Activated naive CD8-positive, alpha-beta T cell treated with anti-CD3 and anti-CD28 coated beads, Interleukin-2, amount 50 U/mL, for 24 hours (primary cell): ENCODE data around the gene AFF1.
"Not testable (repeated sequence)": the region's sequence is repeated elsewhere in the genome, so short reads cannot be mapped to it uniquely, and the experiment has no call there.

Experiments used
- ATAC-seq: fragments of 150-1000 bp; cut with Tn5 transposase; one replicate; pipeline ENCODE4 v1.10.0; 2021
- DNase-seq: peaks from one replicate; pipeline ENCODE4 v3.0.0; 2021
- H3K27ac Mint-ChIP-seq: one replicate; pipeline ENCODE4 v1.8.0; 2021; ENCODE audit warnings: mild to moderate bottlenecking, mixed read lengths
- H3K27me3 Mint-ChIP-seq: one replicate; pipeline ENCODE4 v1.8.0; 2021; ENCODE audit warnings: mixed read lengths
- H3K36me3 Mint-ChIP-seq: one replicate; pipeline ENCODE4 v1.8.0; 2021; ENCODE audit warnings: low read depth, mixed read lengths
- H3K4me1 Mint-ChIP-seq: one replicate; pipeline ENCODE4 v1.8.0; 2021; ENCODE audit warnings: mixed read lengths
- H3K4me3 Mint-ChIP-seq: one replicate; pipeline ENCODE4 v1.8.0; 2021; ENCODE audit warnings: mild to moderate bottlenecking, moderate library complexity, mixed read lengths
- H3K9me3 Mint-ChIP-seq: one replicate; pipeline ENCODE4 v1.8.0; 2021; ENCODE audit warnings: mixed read lengths

Gene AFF1

DNA sequence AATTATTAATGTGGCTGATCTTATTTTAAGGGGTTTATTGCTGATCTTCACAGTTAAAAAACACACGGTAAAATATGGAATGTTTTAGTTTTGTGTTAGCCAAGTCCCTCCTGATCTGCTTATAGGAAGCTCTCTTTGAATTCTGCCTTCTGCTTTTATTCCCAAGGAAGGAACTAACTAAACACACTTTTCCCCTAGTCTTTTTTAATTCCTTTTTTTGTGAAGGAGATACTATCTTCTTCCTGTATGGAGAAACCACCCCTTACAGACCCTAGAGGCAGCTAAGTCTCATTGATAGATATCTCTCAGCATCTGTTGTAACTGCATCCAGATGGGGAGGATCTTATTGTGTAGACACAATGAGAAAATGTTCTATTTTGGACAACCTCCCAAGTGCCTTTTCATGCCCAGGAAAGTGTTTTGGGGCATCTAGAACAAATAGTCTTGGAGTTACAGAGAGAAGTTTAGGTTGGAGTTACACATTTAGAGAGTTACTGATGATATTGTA is 64.4 kb downstream of the AFF1 start:
- Mint-ChIP-seq H3K4me3 (no peak overlapping the region), H3K27ac (peak overlapping the region; percentile 14), H3K4me1 (peaks cover 22% of the 10 kb centered on the region), H3K36me3 (no peaks in the 10 kb centered on the region), H3K27me3 (no peaks in the 10 kb centered on the region), H3K9me3 (no peaks in the 10 kb centered on the region)
- DNase-seq (no peak), ATAC-seq (no peak)

DNA sequence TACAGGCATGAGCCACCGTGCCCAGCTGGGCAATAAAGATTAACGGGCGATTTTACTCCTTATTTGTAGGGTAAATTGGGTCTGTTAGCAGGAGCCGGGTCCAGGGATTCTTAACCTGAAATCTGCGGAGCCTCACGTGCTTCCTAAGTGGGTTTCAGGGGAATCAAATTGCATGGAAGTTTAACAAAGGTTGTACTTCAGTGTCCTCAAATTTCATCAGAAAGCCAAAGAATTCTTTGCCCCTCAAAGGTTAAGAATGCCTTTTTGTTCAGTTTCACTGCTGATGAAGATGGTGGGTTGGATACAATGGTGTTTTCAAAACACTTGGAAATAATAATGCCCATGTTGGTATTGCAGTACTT is 67.9 kb downstream of the AFF1 start:
- Mint-ChIP-seq H3K4me3 (no peak overlapping the region), H3K9me3 (no peaks in the 10 kb centered on the region), H3K4me1 (peaks cover 42% of the 10 kb centered on the region), H3K36me3 (peaks cover under 1% of the 10 kb centered on the region), H3K27me3 (no peaks in the 10 kb centered on the region), H3K27ac (no peak overlapping the region)
- ATAC-seq (no peak), DNase-seq (no peak)

GRCh38 chr4:87003266-87003665 is 68.5 kb downstream of the AFF1 start:
- Mint-ChIP-seq H3K4me1 (peaks cover 46% of the 10 kb centered on the region), H3K27ac (no peak overlapping the region)
- no peak for ATAC-seq

GRCh38 chr4:87005369-87005689 is 70.5 kb downstream of the AFF1 start:
- no peaks in the 10 kb centered on the region for H3K9me3 Mint-ChIP-seq
- H3K4me3 Mint-ChIP-seq, result peak overlapping the region; percentile 95
- H3K27ac Mint-ChIP-seq, result peak overlapping the region; percentile 99
- peaks cover 49% of the 10 kb centered on the region for H3K4me1 Mint-ChIP-seq
- ATAC-seq, result no peak
- no peaks in the 10 kb centered on the region for H3K27me3 Mint-ChIP-seq
- no peak for DNase-seq
- peaks cover 1% of the 10 kb centered on the region for H3K36me3 Mint-ChIP-seq

More at GRCh38 chr4:87003266-87003665, 68.5 kb downstream of the AFF1 start:
- Mint-ChIP-seq H3K9me3 (no peaks in the 10 kb centered on the region), H3K36me3 (peaks cover 1% of the 10 kb centered on the region), H3K27me3 (no peaks in the 10 kb centered on the region), H3K4me3 (no peak overlapping the region)
- no peak for DNase-seq

DNA sequence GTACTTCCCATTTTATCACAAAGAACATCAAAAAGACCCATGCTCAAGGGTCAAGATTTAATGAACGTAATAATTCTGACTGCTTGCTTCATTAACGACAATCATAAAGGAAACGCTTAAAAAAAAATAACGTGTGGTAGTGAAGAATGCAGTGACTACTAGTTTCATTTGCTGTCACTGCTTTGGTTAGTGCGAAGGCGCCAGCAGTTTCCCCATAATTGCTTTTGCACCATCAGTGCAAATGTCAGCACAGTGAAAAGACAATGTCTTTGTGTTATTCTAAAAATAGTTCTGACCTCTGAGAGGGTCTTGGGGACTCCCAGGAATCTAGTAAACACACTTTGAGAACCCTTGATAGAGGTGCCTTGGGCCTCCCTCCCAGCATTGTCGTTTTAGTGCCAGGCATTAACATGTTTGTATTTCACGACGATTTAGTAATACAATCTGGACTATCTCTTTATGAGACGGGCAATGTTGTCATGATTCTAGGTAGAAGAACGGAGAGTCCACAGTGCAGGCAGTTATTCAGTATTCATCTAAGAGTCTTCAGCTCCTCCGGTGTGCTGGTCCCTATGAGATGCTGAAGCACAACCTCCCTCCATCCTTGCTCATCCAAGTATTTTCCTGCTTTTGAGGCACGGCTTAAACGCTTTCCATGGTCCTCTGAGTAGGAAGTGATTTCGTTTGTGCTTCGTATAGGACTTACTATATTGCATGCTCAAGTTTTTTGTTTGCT is 71.0 kb downstream of the AFF1 start:
- Mint-ChIP-seq H3K4me1 (peaks cover 49% of the 10 kb centered on the region), H3K9me3 (no peaks in the 10 kb centered on the region), H3K27ac (peak overlapping the region; percentile 99), H3K36me3 (peaks cover 1% of the 10 kb centered on the region), H3K4me3 (peak overlapping the region; percentile 95), H3K27me3 (no peaks in the 10 kb centered on the region)
- peak; percentile 36 for ATAC-seq
- DNase-seq, result peak; percentile 33

- ATAC-seq, result no peak
- Mint-ChIP-seq H3K4me1 (peaks cover 54% of the 10 kb centered on the region), H3K9me3 (no peaks in the 10 kb centered on the region), H3K27ac (peak overlapping the region; percentile 99), H3K4me3 (peak overlapping the region; percentile 95), H3K27me3 (no peaks in the 10 kb centered on the region), H3K36me3 (peaks cover 1% of the 10 kb centered on the region)
- no peak for DNase-seq
These were observed 71.5 kb downstream of the AFF1 start for GRCh38 chr4:87006426-87006675.

DNA sequence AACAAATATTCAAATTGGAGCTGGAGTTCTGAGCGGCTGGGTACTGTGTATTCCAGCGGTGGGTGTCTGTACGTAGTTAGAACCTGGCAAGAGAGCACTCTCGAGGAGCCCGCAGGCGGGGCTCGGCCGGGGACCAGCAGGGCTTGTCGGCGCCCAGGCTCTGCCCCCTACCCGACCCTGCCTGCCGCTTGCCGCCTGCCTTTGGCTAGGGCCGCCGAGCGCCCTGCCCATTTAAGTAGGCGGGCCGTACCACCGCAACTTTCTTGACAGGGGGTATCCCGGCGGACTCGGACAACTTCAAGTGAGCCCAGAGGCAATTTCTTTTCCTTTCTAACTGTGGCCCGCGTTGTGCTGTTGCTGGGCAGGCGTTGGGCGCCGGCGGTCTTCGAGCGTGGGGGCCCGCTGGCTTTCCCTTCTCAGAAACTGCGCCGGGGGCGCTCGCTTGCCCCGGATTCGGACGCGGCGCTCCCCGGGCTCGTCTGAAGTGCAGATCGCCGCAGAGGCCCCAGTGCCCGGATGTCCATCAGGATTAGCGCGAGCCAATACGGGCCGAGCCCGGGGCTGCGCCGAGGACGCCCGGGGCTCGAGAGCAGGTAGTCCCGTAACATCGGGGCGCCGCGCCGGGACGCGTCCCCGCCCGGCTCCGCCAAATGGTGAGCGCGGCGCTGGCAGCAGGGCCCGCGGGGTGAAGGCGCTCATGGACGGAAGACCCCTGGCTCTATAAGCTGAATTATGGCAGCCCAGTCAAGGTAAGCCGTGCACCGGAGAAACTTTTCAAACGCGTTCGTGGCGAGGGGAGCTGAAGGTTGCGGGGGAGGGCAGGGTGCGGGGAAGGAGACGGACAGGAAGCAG is 72.1 kb downstream of the AFF1 start:
- H3K27me3 Mint-ChIP-seq, result no peaks in the 10 kb centered on the region
- peaks cover 1% of the 10 kb centered on the region for H3K36me3 Mint-ChIP-seq
- H3K4me3 Mint-ChIP-seq, result peak overlapping the region; percentile 95
- no peaks in the 10 kb centered on the region for H3K9me3 Mint-ChIP-seq
- peak overlapping the region; percentile 99 for H3K27ac Mint-ChIP-seq
- DNase-seq, result peak; percentile 89
- H3K4me1 Mint-ChIP-seq, result peaks cover 60% of the 10 kb centered on the region
- ATAC-seq, result peak; percentile 90

DNA sequence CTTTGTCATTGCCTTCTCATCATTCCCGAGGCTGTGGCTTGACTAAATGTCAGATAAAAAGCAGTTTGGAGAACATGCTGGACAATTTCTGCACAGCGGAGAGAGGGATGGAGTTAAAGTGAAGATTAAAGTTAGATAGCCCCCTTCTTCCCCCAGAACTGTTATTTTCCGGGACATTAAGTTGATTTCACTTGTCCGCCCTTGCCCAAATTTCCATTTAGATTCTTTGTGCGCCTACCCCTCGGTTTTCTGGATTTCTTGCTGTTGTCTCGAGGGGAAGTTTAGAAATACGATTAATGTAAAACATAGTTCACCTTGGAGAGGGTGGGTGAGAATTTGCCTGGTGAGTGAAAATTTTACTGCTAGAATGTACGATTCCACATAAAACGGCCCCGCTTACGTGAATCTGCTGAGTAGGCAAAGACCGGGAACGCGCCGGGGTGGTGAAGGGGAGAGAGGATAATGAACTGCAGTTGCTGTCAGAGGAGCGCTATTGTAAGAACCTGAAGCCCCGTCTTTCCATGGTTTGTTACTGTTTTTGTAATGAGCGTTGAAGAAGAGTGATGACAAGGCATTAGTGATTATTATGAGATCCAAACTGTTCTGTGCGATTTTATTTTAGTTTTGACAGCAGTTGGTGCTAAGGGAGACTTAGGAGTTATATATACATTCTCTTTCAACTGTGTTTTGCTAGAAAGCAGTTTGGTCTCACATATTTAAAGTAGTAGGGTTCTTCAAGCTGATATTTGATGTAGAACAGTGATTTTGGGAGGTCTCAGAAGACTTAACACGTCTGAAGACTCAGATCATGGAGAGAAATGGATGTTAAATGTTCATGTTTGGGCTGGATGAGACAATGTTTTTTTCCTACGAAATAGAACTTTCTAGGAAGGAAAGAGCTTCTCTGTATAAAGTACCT is 73.0 kb downstream of the AFF1 start:
- Mint-ChIP-seq H3K36me3 (peaks cover 1% of the 10 kb centered on the region), H3K4me1 (peaks cover 69% of the 10 kb centered on the region), H3K9me3 (no peaks in the 10 kb centered on the region), H3K27ac (peak overlapping the region; percentile 99), H3K27me3 (no peaks in the 10 kb centered on the region), H3K4me3 (peak overlapping the region; percentile 95)
- DNase-seq (peak; percentile 53), ATAC-seq (no peak)

GRCh38 chr4:87009095-87009648 is 74.4 kb downstream of the AFF1 start:
- DNase-seq (no peak), ATAC-seq (no peak)
- Mint-ChIP-seq H3K27ac (peak overlapping the region; percentile 12), H3K27me3 (no peaks in the 10 kb centered on the region), H3K36me3 (peaks cover 1% of the 10 kb centered on the region), H3K9me3 (no peaks in the 10 kb centered on the region), H3K4me1 (peaks cover 83% of the 10 kb centered on the region), H3K4me3 (peak overlapping the region; percentile 95)

GRCh38 chr4:87010192-87010591 is 75.4 kb downstream of the AFF1 start:
- peaks cover 84% of the 10 kb centered on the region for H3K4me1 Mint-ChIP-seq
- peaks cover 1% of the 10 kb centered on the region for H3K36me3 Mint-ChIP-seq
- H3K27ac Mint-ChIP-seq, result no peak overlapping the region
- DNase-seq, result no peak
- H3K9me3 Mint-ChIP-seq, result no peaks in the 10 kb centered on the region
- no peak overlapping the region for H3K4me3 Mint-ChIP-seq
- no peaks in the 10 kb centered on the region for H3K27me3 Mint-ChIP-seq
- ATAC-seq, result no peak

DNA sequence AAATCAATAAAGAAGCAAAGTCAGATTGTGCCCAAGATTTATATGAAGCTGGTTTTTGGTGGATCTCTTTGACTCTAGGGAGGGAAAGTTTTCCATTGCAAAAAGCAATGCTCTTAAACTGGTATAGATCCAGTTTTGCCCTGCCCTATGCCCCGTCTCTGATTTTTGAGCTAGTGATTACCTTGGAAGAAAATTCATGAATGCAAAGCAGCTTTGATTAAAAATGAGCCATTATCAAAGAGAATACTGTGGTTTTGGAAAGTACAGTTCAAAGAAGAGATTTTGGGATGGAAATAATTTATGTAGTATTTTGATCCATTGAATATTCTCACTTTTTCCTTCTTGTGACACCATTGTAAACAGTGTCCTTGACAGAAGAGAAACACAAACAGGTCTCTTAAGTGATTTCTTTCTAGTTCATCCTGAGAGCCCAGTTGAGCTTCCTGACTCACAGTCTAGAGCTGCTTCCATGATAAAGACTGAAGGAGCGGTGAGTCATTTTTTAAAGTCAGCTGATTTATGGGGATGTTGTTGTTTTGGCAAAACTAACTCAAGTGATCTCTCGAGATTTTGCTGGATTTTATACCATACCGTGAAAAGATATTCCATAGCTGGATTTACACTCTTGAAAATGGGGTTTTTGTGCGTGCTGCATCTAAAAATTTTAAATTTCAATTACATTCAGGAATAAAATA is 76.7 kb downstream of the AFF1 start:
- Mint-ChIP-seq H3K36me3 (peaks cover 1% of the 10 kb centered on the region), H3K4me3 (peak overlapping the region; percentile 37), H3K27me3 (no peaks in the 10 kb centered on the region), H3K4me1 (peaks cover 84% of the 10 kb centered on the region), H3K27ac (peak overlapping the region; percentile 50), H3K9me3 (no peaks in the 10 kb centered on the region)
- ATAC-seq (no peak), DNase-seq (no peak)

GRCh38 chr4:87012265-87012953 is 77.6 kb downstream of the AFF1 start:
- peak overlapping the region; percentile 25 for H3K27ac Mint-ChIP-seq
- no peak for DNase-seq
- peaks cover 92% of the 10 kb centered on the region for H3K4me1 Mint-ChIP-seq
- no peaks in the 10 kb centered on the region for H3K27me3 Mint-ChIP-seq
- H3K9me3 Mint-ChIP-seq, result no peaks in the 10 kb centered on the region
- peaks cover 1% of the 10 kb centered on the region for H3K36me3 Mint-ChIP-seq
- peak overlapping the region; percentile 17 for H3K4me3 Mint-ChIP-seq
- no peak for ATAC-seq

- ATAC-seq, H3K4me3 Mint-ChIP-seq, DNase-seq, H3K36me3 Mint-ChIP-seq, H3K27me3 Mint-ChIP-seq, H3K9me3 Mint-ChIP-seq: not testable (repeated sequence)
- H3K4me1 Mint-ChIP-seq, result peaks cover 95% of the 10 kb centered on the region
- peak overlapping the region; percentile 9 for H3K27ac Mint-ChIP-seq
These were observed 78.1 kb downstream of the AFF1 start for GRCh38 chr4:87012954-87013308.
